ENCODE measurements around the gene LRRC52.

DNA sequence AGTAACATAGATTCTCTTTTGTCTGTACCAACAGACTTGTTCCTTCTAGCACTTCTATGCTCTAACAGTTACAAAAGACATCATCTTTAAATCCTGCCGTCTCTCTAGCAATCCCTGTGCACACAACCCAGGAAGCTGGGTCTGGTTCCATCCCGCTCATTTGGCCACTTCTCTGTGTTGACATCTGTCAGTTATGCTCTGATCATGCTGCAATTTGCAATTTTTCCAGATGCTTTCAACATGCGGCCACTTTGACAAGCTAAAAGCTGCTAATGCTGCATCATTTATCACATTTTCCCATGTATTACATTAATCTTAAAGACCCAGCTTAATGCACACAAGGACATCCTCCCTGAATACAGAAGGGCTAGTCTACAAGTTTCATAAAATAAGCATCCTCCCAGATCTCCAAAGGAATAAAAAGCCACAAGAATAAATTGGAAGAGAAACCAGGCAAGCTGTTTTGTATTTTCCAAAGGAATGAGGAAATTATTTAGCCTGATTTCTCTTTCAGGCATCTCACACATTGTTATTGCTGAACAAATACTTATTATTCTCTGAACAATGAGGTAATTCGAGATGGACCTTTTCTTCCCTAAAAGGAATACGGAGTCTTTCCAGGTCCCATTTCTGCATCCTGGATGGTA lies 19.0 kb upstream of the LRRC52 start:
- TF ChIP-seq, protein P1, sequence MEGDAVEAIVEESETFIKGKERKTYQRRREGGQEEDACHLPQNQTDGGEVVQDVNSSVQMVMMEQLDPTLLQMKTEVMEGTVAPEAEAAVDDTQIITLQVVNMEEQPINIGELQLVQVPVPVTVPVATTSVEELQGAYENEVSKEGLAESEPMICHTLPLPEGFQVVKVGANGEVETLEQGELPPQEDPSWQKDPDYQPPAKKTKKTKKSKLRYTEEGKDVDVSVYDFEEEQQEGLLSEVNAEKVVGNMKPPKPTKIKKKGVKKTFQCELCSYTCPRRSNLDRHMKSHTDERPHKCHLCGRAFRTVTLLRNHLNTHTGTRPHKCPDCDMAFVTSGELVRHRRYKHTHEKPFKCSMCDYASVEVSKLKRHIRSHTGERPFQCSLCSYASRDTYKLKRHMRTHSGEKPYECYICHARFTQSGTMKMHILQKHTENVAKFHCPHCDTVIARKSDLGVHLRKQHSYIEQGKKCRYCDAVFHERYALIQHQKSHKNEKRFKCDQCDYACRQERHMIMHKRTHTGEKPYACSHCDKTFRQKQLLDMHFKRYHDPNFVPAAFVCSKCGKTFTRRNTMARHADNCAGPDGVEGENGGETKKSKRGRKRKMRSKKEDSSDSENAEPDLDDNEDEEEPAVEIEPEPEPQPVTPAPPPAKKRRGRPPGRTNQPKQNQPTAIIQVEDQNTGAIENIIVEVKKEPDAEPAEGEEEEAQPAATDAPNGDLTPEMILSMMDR (IDR thresholded peaks at IDR 0.05; ENCODE audit: insufficient read depth, low read length, poor library complexity, severe bottlenecking) = no peak
- no peak for TF ChIP-seq EZH2phosphoT487 (conservative IDR thresholded peaks at IDR 0.05; ENCODE audit: low read length)
